C1 segment of cervical spinal cord (tissue), 14 donors: Measurements from ENCODE around the gene KLF12.
A peak's percentile ranks its signal among the peaks of the same experiment; 100 is the strongest.

Experiments
- DNase-seq, 14 donors: peaks; one replicate each; lab custom pipeline; 2025; lab: John Stamatoyannopoulos, UW

KLF12 gene

DNA sequence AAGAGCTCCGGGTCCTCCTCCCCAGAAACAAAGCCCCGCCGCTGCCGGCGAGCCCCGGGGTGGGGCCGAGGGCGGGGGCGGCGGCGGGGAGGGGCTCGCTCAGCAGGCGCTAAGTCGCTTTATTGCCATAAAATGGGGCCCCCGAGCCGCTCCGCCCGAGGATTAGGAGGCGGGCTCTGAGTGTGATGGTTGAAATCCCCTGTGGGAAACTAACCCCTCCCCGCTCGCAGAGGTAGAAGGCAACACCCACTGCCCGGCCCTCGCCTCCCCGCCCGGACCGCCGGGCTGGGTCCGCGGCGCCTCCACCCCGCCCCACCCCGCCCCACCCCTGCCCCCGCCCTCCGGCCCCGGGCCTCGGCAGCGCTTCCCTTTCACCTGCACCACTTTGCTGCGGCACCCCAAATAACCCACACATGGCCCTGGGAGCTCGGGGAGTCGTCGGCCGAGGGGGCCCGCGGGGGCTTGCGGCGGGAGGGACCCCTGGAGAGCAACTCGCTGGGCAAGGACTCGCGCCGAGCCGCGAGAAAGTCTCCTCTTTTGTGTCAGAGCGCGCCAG is at the start of gene KLF12:
TSS of gene KLF12 (minus strand) at position 184 of the 556 bp plus-strand sequence.
- DNase-seq, result peak in 12 of 14 donors; percentile 34 to 82 (median 70)

DNA sequence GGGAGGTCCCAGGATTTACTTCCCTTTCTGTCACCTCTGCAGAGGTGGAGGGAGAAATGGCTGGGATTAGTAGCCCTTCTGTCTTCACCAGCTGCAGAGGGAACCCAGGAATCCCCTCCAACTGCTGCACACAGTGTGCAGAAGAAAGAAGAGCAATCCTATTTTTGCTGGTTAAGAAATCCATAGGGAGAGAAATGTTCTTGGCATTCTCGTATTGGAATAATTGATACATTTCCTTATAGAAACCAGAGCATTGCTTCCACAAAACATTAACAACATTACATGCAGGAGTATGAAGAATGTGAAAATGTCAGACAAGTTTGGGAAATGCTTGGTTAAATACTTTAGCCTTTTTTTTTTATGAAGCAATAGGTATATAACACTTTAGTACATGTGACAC is 48.3 kb upstream of the KLF12 start:
- DNase-seq, result no peak

DNA sequence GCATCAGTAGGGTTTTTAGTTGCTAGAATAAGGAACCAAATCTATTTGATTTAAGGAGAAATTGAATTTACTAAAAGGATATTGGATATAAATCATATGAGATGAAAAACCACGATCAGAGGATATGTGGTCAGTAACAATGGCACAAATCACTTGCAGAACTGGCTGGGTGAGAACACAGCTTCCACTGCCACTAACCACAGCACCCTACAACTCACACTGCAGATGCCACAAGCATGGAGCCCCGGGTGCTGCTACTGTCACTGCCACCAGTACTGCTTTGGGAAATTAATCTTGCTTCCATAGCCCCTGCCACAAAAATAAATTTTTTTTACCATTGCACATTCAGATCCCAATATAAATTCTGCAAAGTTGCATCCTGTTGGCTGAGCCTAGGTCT is 40.6 kb upstream of the KLF12 start:
- no peak for DNase-seq

DNA sequence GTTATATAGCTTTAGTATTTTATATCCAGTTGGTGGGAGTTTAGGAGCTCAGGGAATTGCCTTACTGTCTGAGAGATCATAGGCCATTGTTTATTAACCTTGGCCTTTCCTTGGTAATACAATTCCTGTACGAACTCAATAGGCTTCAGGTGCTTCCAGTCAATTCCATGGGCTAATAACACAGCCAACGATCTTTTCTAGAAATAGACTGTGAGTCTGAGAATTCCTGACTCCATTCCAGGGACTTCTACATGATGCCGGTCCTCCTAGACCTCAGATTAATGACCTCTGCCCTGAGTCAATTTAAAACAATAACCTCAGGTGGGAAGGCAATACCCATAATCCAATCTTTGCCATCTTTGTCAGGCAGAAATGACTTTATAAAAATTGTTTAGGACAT is 39.6 kb upstream of the KLF12 start:
- no peak for DNase-seq

DNA sequence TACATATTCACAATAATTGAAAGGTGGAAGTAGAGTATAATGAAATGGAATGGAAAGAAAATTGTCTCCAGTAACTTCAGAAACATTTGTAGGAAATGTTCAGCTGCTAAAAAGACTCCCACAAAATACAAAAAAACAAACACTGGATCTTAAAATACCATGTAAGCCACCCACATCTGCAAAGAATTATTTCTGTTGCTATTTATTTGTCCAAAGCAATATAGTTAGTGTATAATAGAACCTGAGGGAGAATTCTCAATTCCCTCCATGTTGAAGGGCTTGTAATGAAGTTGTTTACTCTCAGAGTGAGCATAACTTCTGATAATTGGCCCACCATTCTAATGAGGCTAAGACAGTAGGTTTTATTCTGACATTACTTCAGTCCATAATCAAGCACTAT is 37.4 kb upstream of the KLF12 start:
- no peak for DNase-seq

DNA sequence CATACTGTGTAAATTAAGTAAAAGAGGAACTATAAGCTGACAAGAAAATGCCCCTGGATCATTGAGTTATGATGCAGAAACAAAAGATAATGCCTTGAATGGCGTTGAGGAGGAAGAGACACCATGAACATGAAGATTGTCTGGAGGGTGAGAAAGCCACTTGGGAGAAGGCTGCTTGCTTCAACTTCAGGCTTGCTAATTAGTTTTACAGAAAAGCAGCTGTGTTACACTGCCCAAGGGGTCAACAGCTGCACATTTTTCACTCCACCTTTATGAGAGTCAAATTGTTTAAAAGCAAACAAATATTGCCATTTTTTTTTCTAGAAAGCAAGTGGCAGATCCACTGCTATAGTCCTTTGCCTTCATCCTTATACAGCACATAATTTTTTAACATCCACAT is 35.5 kb upstream of the KLF12 start:
- no peak for DNase-seq

DNA sequence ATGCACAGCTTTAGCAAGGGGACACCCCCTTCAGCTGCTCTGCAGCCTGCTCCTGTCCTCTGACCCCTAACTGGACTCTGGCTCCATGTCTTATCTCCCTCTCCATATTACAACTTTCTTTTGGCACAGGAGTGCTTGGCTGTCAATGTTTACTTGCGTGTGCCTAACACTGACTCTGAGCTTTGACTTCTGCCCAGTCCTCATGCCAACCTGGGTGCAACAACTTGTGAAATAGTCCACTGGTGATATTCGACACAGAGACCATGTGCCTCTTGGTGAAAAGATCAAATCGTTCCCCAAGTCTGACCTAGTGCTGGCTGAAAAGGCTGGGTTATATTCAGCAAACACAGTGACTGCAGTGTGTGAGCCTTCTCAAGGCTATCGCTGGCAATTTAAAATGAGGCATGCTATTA is 34.1 kb upstream of the KLF12 start:
- no peak for DNase-seq

DNA sequence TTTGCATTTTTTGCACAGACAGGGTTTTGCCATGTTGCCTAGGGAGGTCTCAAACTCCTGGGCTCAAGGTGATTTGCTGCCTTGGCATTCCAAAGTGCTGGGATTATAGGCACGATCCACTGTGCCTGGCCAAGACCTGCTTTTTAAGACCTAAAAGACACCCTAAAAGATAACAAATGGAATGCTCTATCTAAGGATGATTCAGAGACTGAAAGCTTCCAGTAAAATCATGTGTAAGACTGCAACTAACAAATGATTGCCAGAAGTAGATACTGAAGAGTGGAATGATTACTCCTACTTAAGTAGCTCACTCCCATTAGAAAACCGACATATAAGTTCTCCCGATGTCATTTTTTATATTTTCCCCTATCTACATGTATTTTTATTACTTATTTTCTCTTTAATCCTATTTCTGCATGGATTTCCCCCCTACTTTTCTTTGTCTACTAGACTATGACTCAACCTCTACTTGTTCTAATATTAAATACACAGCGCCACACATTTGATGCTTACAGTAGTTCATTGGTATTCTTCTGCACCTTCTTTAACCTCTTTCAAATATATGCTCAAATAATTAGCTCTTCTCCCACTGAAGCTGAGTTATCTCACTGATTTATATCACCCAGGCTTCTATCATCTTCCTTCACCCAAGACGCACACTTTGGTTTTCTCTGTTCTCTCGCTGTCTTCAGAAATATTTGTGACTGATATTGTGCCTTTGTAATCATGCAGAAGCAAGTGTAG is 32.2 kb upstream of the KLF12 start:
- DNase-seq, result no peak

DNA sequence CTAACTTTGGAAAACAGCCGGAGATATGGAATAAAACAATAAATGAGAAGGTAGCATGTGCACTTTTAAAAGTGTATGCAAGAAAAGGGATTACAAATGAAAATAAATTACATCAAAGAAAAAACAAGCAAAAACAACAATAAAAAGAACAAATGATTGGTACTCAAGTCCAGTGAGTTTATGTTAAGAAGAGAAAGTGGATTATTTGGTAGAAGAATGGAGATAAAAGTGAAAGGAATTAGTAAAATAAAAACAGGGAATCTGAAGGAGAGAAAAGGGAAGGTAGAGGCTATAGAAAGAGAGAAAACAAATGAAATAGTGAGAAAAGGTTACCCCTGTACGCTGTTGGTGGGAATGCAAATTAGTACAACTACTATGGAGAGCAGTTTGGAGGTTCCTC is 28.6 kb upstream of the KLF12 start:
- no peak for DNase-seq

DNA sequence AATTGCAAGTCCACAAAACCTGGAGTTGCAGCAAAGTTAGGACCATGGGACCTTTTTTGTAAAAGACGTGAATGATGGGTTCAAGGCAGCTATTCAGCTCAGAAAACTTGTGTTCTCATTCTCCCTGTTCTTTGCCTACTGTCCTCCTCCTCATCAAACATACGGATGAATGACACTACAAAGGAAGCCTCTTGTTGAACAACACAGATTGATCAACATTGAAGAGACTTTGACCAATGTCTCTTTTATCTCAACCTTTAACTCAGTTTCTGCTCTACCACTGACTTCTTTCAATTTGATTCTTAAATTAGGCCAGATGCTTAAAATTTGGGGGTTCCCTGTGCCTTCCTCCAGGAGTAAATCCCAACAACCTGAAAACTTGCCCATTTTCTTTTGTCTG is 27.9 kb upstream of the KLF12 start:
- DNase-seq, result no peak

DNA sequence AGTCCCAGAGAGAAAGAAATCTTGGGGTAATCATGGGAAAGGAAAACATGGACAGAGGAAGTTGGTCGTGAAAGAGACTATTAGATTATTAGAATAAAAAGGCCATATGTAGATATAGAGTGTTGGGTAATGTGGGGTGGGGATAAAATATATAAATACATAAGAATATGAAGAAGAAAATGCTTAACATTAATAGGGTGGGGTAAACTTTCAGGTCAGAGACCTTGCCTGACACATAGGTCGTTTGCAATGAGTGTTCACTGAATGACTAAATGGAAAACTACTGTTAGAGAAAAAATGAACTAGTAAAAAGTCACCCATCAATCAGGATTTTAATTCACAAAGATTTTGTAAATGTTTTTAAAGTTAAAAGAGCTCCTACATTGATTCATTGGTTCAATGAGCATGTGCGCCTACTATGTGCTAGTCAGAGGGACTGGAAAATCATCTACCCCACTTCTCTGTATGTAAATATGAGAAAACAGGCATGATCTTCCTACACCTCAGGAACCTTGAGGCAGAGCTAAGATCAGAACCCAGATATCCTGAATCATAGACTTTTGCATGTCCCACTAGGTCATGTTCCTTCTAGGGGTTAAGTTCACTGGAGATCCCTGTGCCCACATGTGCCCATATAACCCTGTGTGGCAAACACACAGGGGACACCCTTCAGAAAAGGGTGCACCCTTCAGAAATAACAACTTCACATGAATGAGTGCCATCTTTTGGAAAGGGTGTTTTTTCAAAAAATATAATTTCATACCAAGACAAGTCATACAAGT is 24.6 kb upstream of the KLF12 start:
- no peak for DNase-seq

DNA sequence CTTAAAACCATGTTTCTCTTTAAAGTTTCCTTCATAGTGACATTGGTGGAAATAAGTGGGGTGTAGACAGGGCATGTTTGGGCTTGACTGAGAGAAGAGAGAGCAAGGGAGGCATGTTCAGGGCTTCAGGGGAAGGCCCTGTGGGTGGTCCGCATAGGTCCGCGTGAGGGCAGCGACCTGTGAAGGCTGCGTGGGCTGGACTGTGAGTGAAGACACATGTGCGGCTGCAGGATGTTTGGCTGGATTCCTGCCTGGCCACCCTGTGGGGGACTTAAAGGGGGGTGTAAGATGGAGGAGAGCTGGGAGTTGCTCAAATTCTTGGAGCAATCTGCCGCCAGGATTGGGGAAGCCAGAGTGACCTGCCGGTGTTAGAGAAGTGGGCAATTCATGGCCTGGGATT is 23.8 kb upstream of the KLF12 start:
- DNase-seq, result no peak

DNA sequence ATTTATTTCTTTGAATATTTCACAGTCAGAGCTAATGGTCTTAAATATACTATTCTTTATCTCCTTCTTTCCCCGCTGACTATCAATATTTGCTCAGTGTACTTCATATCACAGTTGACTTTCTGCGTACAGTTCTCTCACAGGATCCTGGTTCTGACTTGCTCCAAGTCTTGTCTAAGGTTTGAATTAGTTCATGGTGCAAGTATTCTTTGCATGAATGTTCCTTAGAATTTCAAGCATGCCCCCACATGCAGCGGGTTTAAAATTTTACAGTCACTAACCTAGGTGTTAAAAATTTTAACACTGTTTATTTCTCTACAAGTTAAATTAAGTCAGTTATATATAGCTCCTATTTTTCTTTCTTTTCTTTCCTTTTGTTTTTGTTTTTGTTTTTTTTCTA is 20.8 kb upstream of the KLF12 start:
- DNase-seq, result no peak

DNA sequence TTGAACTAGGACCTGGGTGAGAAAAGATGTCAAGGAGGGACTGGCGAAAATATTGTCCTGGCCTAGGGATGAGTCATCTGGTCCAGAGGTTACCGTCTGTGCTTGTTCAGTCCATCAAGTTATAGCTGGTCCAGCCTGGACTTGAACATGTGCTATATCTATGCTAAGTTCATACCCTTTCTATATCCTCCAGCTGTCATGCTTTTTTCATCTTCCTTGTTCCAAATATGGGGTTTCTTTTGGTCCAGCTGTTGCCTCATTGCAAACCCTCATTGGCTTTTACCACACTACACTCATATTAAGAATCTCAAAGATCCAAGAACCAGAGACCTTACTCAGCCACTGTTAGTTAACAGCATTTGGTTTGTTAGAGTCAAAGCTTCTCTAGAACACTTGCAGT is 19.1 kb upstream of the KLF12 start:
- DNase-seq, result no peak

DNA sequence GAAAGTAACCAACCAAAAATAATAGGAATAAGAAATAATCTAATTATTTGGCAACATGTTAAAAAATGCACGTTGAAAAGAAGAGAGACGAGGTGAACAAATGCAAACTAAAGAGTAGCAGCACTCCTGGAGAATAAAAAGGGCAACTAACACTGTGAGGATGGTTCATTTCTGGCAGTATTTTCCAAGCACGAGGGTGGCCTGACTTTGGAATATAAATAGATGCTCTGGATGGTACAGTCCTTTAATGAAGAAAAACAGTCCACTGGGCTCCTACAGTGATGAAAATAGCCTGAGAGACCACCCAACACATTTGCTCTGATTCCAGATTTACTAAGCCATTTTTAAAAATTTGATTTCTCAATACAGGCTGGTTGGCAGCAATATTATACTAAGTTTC is 17.7 kb upstream of the KLF12 start:
- DNase-seq, result no peak

DNA sequence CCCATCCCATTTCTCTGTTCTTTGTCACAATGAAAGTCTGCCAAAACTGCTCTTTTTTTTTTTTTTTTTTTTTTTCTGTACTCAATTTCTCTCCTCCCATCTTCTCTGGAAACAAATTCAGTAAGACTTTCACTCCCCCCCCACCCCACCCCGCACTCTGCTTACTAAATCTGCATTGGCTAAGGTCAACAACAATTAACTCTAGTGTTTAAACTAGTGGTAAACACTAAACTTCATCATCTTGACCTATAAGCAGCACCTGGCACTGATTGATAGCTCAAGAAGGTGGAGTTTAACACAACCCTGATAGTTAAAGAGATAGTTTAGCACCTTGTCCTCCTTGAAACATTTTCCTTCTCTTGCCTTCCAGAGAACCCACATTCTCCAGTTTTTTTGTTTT is 14.1 kb upstream of the KLF12 start:
- no peak for DNase-seq

DNA sequence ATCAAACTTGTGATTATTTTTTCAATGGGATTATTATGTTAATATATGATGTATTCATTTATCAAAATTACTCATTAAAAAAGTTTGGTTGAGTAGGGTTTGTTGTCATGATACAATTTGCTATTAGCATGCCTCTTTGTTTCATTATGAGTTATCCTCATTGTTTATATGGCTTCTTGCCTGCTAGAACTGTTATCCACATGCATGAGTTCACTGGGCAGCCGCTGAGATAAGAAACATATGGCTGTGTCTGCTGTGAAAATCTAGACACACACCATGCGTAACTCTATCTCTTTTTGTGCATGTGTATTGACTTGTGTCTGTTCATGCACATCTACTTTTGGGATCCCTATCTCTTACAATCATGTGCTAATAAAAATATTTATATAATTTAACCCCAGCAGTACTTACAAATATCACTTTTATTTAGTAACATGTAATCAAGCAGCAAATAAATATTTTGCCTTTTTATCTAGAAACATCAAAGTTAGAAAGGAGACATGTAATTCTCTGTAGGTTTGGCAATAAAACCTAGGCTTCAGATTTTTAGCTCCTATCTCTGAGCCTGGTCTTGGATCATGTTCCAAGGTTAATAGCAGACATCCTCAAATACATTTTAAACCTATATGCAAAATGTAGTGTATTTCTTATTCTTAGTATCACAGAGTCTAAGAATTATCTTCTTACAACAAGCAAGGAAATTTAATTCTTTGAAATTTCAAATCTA is 11.2 kb upstream of the KLF12 start:
- no peak for DNase-seq

DNA sequence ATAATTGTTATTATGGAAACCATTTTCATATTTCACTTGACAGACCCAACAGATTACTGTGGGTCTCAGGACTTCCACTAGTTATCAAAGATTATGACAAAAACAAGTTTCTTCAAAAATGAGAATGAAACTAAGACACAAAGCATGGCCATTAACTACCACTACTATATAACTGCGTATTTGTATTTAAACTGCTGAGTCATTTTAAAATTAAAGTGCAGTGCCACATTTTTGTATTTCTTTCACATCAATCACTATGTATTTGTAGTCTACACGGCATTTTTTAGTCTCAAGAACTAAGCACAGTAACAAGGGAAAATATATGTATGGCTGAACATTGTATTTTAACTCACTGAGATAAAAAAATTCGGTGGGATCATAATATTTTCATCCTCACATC is 10.1 kb upstream of the KLF12 start:
- DNase-seq, result no peak

DNA sequence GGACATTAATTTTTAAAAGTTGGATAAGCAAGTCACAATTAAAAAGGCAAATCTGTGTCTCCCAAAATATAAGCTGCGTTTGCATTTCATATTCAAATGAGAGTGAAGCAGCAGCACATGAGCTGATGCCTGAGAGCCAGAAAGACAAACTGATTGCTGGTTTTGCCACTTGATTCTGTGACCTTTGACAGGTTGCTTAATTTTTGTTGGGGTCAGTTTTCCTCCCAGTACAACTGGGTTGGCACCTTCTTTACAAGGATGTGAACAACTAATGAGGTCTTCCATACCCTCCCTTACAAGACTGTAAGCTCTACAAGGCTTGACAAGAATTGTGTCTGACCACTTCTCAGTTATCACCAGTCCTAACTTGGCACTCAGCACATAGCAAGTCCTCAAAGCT is 8.1 kb upstream of the KLF12 start:
- no peak for DNase-seq

DNA sequence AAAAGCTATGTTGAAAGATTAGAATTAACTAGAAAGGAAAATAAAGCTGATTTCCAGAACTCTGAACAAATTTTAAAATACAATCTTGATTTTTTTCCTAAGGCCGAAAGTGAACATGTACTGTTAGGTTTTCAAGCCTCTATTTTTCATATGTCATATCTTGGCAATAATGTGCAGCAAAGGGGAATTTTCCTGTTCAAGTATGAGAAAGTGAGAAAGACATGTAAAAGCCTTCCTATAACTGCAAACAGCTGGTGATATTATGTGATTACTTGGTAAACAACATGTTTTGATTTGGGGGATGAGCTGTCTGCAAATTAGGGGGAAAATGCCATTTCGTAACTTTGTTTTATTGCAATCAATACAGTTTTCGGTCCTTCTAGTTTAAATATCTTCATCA is 4.0 kb upstream of the KLF12 start:
- no peak for DNase-seq

DNA sequence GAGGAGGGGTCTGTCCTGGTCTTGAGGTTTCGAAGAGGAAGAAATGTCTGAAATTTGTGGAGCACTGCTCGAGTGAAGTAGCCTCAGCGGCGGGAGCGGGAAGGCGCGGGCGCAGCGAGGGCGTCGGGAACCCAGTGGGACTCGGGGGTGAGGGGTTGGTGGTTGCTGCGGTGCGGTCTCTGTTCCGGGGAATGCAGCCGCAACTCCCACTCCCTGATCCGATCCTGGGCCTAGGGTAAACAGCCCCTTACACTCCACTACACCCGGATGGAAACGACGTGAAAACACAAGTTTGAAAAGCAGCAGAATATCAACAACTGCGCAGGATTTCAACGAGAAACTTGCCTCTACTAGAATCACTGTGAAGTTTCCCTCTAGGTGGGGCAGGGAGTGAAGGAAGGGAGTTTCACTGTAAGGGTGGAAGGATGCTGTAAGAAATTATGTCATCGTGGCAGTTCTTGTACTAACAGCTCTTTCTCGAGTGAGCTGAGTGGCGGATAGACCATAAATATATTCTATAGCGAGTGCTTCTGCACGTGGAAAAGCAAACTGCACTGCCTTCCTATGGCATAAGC is 2.0 kb upstream of the KLF12 start:
- DNase-seq, result peak in 10 of 14 donors; percentile 40 to 67 (median 52)
